WTC11 (cell line): ENCODE data around the gene SLC37A1.

ENCODE experiments used
- CREM ChIP-seq: sonication (generic); formaldehyde crosslinking; IDR thresholded peaks from 2 replicates; pipeline ENCODE4 v1.8.1; 2022; ENCODE audit warnings: mild to moderate bottlenecking, missing genetic modification reagents, moderate library complexity
- ESRRA ChIP-seq: sonication (generic); formaldehyde crosslinking; IDR thresholded peaks from 2 replicates; pipeline ENCODE4 v1.8.1; 2022; ENCODE audit warnings: mild to moderate bottlenecking, missing genetic modification reagents, borderline replicate concordance
- NFYB ChIP-seq: sonication (generic); formaldehyde crosslinking; conservative IDR thresholded peaks from 2 replicates; pipeline ENCODE4 v1.8.0; 2022; ENCODE audit warnings: low read depth, missing genetic modification reagents
- SMAD3 ChIP-seq: sonication (generic); formaldehyde crosslinking; IDR thresholded peaks from 2 replicates; pipeline ENCODE4 v1.8.0; 2022; ENCODE audit warnings: missing genetic modification reagents, mild to moderate bottlenecking, borderline replicate concordance
- SP1 ChIP-seq: sonication (generic); formaldehyde crosslinking; conservative IDR thresholded peaks from 2 replicates; pipeline ENCODE4 v1.8.1; 2022; ENCODE audit warnings: missing genetic modification reagents
- TF ChIP-seq, protein P1 (sequence below): fragments of 200-600 bp; IDR thresholded peaks from 2 replicates; pipeline ENCODE4 v1.8.0; 2022; ENCODE audit warnings: antibody characterized with exemption
- TF ChIP-seq, protein P2 (sequence below): sonication (generic); formaldehyde crosslinking; IDR thresholded peaks from 2 replicates; pipeline ENCODE4 v1.8.1; 2022; ENCODE audit warnings: low read depth, mild to moderate bottlenecking, moderate library complexity, missing genetic modification reagents, borderline replicate concordance

DNA sequence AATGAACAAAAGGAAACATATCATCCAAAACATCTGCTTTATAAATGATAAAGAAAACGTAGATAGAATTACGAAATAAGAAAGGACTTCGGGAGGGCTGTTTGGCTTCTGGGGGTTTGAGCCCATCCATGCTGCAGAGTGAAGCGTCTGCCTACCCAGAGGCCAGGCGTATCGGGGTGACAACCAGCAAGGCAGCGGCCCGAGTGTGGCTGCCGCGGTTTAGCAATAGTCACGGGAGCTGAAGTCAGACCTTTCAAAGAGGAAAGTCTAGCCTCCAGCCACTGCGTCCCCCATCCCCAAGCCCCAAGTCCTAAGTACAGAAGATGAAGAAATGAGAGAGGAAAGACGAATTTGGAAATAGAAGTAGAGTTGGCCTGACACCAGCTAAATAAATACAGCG lies 8.6 kb downstream of the SLC37A1 start:
- TF ChIP-seq SP1, result no peak
- no peak for TF ChIP-seq ESRRA (CRISPR knock-in tag)
- TF ChIP-seq, protein P1, sequence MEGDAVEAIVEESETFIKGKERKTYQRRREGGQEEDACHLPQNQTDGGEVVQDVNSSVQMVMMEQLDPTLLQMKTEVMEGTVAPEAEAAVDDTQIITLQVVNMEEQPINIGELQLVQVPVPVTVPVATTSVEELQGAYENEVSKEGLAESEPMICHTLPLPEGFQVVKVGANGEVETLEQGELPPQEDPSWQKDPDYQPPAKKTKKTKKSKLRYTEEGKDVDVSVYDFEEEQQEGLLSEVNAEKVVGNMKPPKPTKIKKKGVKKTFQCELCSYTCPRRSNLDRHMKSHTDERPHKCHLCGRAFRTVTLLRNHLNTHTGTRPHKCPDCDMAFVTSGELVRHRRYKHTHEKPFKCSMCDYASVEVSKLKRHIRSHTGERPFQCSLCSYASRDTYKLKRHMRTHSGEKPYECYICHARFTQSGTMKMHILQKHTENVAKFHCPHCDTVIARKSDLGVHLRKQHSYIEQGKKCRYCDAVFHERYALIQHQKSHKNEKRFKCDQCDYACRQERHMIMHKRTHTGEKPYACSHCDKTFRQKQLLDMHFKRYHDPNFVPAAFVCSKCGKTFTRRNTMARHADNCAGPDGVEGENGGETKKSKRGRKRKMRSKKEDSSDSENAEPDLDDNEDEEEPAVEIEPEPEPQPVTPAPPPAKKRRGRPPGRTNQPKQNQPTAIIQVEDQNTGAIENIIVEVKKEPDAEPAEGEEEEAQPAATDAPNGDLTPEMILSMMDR, result no peak
- TF ChIP-seq, protein P2, sequence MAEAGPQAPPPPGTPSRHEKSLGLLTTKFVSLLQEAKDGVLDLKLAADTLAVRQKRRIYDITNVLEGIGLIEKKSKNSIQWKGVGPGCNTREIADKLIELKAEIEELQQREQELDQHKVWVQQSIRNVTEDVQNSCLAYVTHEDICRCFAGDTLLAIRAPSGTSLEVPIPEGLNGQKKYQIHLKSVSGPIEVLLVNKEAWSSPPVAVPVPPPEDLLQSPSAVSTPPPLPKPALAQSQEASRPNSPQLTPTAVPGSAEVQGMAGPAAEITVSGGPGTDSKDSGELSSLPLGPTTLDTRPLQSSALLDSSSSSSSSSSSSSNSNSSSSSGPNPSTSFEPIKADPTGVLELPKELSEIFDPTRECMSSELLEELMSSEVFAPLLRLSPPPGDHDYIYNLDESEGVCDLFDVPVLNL (CRISPR knock-in tag), result no peak
- no peak for TF ChIP-seq NFYB (CRISPR knock-in tag)
- TF ChIP-seq SMAD3 (CRISPR knock-in tag), result no peak
- no peak for TF ChIP-seq CREM (CRISPR knock-in tag)
